Keratinocyte (primary cell): ENCODE results near the gene U2AF1L4. TPM values are rescaled to one million over a fixed set of nuclear protein-coding genes. Genes with fewer than 3 reads are reported as not detected.

Experiments used
- DNase-seq: peaks from one replicate; pipeline ENCODE4 v3.0.0-alpha.2; 2011; ENCODE audit warnings: low read depth, missing footprints, low spot score
- FAIRE-seq: peaks from 2 replicates; lab custom pipeline; 2011; peaks lifted over from hg19 to GRCh38; lab: Jason Lieb, UNC
- H2AFZ ChIP-seq: 2 replicates; pipeline ENCODE4 v1.6.0; 2012; ENCODE audit warnings: low read length, control low read depth, inconsistent platforms; ENCODE audit not compliant: control insufficient read depth
- H3K27ac ChIP-seq: 2 replicates; pipeline ENCODE4 v1.5.1; 2011; ENCODE audit warnings: low read length; ENCODE audit not compliant: control insufficient read depth, insufficient read depth
- H3K27me3 ChIP-seq: 3 replicates; pipeline ENCODE4 v1.6.0; 2011; ENCODE audit warnings: low read length; ENCODE audit not compliant: control insufficient read depth, insufficient read depth; ENCODE audit errors: extremely low read depth
- H3K36me3 ChIP-seq, 2 experiments: 2 replicates in 1 of 2; 3 replicates in 1 of 2; pipeline ENCODE4 v1.5.1; 2011; ENCODE audit warnings: low read length in 2 of 2, mild to moderate bottlenecking in 1 of 2; ENCODE audit not compliant: control insufficient read depth in 2 of 2, insufficient read depth in 2 of 2; ENCODE audit errors: extremely low read depth in 1 of 2
- H3K4me1 ChIP-seq: 3 replicates; pipeline ENCODE4 v1.5.1; 2011; ENCODE audit warnings: low read length; ENCODE audit not compliant: control insufficient read depth, insufficient read depth; ENCODE audit errors: extremely low read depth
- H3K4me2 ChIP-seq: 3 replicates; pipeline ENCODE4 v1.6.0; 2011; ENCODE audit warnings: low read depth, low read length; ENCODE audit not compliant: control insufficient read depth, insufficient read depth; ENCODE audit errors: extremely low read depth
- H3K4me3 ChIP-seq, 3 experiments: fragments of 200-600 bp in 1 of 3; sonication (generic) in 1 of 3; 2 replicates in 2 of 3; 3 replicates in 1 of 3; pipeline ENCODE4 v1.5.1; 2011 to 2016; ENCODE audit warnings: low read length in 3 of 3, mild to moderate bottlenecking in 3 of 3, control low read depth in 2 of 3, inconsistent platforms in 1 of 3, low read depth in 1 of 3, mixed read lengths in 1 of 3, mixed run types in 1 of 3, moderate library complexity in 1 of 3; ENCODE audit not compliant: control insufficient read depth in 2 of 3, insufficient read depth in 2 of 3; ENCODE audit errors: extremely low read depth in 1 of 3
- H3K79me2 ChIP-seq: 2 replicates; pipeline ENCODE4 v1.6.0; 2012; ENCODE audit warnings: low read length; ENCODE audit not compliant: control insufficient read depth, insufficient read depth
- H3K9ac ChIP-seq: 3 replicates; pipeline ENCODE4 v1.6.0; 2011; ENCODE audit warnings: low read length; ENCODE audit not compliant: control insufficient read depth, insufficient read depth; ENCODE audit errors: extremely low read depth
- H3K9me1 ChIP-seq: 3 replicates; pipeline ENCODE4 v1.6.0; 2011; ENCODE audit warnings: low read length; ENCODE audit not compliant: control insufficient read depth, insufficient read depth; ENCODE audit errors: extremely low read depth
- H3K9me3 ChIP-seq: 2 replicates; pipeline ENCODE4 v1.5.1; 2012; ENCODE audit warnings: low read depth, low read length; ENCODE audit not compliant: control insufficient read depth
- H4K20me1 ChIP-seq: 3 replicates; pipeline ENCODE4 v1.6.0; 2011; ENCODE audit warnings: low read length; ENCODE audit not compliant: control insufficient read depth, insufficient read depth; ENCODE audit errors: extremely low read depth
- EZH2 ChIP-seq: IDR thresholded peaks from one replicate; pipeline ENCODE4 v1.6.1; 2012; ENCODE audit warnings: inconsistent platforms, mild to moderate bottlenecking, low read length, moderate library complexity
- dilution Hi-C: fragments of 300-500 bp; cut with MboI; formaldehyde crosslinking; loops from one replicate; pipeline ENCODE4 v1.7.0; 2020; ENCODE audit warnings: low sequenced_read_pairs; ENCODE audit not compliant: extremely low pct_ligation_motif_present
- polyA plus RNA-seq, 5 experiments: library from polyadenylated mRNA; depleted of rRNA in 3 of 5; stranded (reverse) in 3 of 5; stranded (forward) in 1 of 5; unstranded in 1 of 5; fragments of >200 nt; gene quantifications; 1 replicate in 1 of 5; 2 replicates in 3 of 5; 3 replicates in 1 of 5; pipeline versions ENCODE4 v1.2.1 to v1.2.3, GENCODE V29; 2011 to 2012; ENCODE audit warnings: missing spikeins in 2 of 5, low read depth in 1 of 5, low replicate concordance in 1 of 5
- TF ChIP-seq, protein P1 (sequence below), 3 experiments: IDR thresholded peaks in 1 of 3; conservative IDR thresholded peaks in 1 of 3; optimal IDR thresholded peaks in 1 of 3; 2 replicates in 2 of 3; 3 replicates in 1 of 3; pipeline versions ENCODE3 to v1.5.1; 2011; ENCODE audit warnings: low read length in 3 of 3, mild to moderate bottlenecking in 3 of 3, moderate library complexity in 2 of 3, control low read depth in 1 of 3, inconsistent platforms in 1 of 3; ENCODE audit not compliant: insufficient read depth in 2 of 3; ENCODE audit errors: extremely low read depth in 1 of 3

The U2AF1L4 gene
- polyA plus RNA-seq, 1 donor (not counting 4 experiments of a cell fraction or from before 2014, with no cell fraction given): 8.9 TPM

- no peak for DNase-seq
- Histone ChIP-seq H3K36me3 (peaks cover 9 to 22% of the 10 kb centered on the region in 2 experiments), H3K4me3 (no peak overlapping the region), H3K27ac (no peak overlapping the region), H3K9me1 (no peaks in the 10 kb centered on the region), H3K9me3 (no peaks in the 10 kb centered on the region), H3K79me2 (peaks cover 8% of the 10 kb centered on the region), H4K20me1 (no peaks in the 10 kb centered on the region), H3K9ac (no peak overlapping the region), H3K4me1 (peaks cover 3% of the 10 kb centered on the region), H3K4me2 (no peak overlapping the region), H2AFZ (no peak overlapping the region), H3K27me3 (no peaks in the 10 kb centered on the region)
- no peak for FAIRE-seq
- dilution Hi-C loops: no loop called here
- TF ChIP-seq, protein P1, sequence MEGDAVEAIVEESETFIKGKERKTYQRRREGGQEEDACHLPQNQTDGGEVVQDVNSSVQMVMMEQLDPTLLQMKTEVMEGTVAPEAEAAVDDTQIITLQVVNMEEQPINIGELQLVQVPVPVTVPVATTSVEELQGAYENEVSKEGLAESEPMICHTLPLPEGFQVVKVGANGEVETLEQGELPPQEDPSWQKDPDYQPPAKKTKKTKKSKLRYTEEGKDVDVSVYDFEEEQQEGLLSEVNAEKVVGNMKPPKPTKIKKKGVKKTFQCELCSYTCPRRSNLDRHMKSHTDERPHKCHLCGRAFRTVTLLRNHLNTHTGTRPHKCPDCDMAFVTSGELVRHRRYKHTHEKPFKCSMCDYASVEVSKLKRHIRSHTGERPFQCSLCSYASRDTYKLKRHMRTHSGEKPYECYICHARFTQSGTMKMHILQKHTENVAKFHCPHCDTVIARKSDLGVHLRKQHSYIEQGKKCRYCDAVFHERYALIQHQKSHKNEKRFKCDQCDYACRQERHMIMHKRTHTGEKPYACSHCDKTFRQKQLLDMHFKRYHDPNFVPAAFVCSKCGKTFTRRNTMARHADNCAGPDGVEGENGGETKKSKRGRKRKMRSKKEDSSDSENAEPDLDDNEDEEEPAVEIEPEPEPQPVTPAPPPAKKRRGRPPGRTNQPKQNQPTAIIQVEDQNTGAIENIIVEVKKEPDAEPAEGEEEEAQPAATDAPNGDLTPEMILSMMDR (optimal IDR thresholded peaks at IDR 0.05 in 1 of 3, IDR thresholded peaks at IDR 0.05 in 1 of 3, conservative IDR thresholded peaks at IDR 0.05 in 1 of 3; ENCODE audit: extremely low read depth in 1 of 3, insufficient read depth in 2 of 3, low read length in 3 of 3): no peak
- no peak for TF ChIP-seq EZH2
Measured at GRCh38 chr19:35764432-35765315, 19.5 kb upstream of the U2AF1L4 start.

GRCh38 chr19:35760711-35761349, 15.6 kb upstream of the U2AF1L4 start:
- FAIRE-seq: no peak
- Histone ChIP-seq H3K9me3 (no peaks in the 10 kb centered on the region), H3K4me3 (no peak overlapping the region), H2AFZ (no peak overlapping the region), H3K9ac (no peak overlapping the region), H3K9me1 (no peaks in the 10 kb centered on the region), H3K36me3 (peaks cover 5 to 21% of the 10 kb centered on the region in 2 experiments), H3K4me2 (no peak overlapping the region), H3K27me3 (no peaks in the 10 kb centered on the region), H3K27ac (no peak overlapping the region), H3K79me2 (peaks cover 20% of the 10 kb centered on the region), H4K20me1 (no peaks in the 10 kb centered on the region), H3K4me1 (peaks cover 19% of the 10 kb centered on the region)
- dilution Hi-C loops: no loop called here
- TF ChIP-seq EZH2: no peak
- TF ChIP-seq, protein P1 (optimal IDR thresholded peaks at IDR 0.05 in 1 of 3, IDR thresholded peaks at IDR 0.05 in 1 of 3, conservative IDR thresholded peaks at IDR 0.05 in 1 of 3; ENCODE audit: extremely low read depth in 1 of 3, insufficient read depth in 2 of 3, low read length in 3 of 3): no peak
- DNase-seq: no peak
